ENCODE results near the gene MSS51.
A peak's percentile ranks its signal among the peaks of the same experiment; 100 is the strongest.
"Not testable (repeated sequence)": the region's sequence is repeated elsewhere in the genome, so short reads cannot be mapped to it uniquely, and the experiment has no call there.

MSS51 gene

DNA sequence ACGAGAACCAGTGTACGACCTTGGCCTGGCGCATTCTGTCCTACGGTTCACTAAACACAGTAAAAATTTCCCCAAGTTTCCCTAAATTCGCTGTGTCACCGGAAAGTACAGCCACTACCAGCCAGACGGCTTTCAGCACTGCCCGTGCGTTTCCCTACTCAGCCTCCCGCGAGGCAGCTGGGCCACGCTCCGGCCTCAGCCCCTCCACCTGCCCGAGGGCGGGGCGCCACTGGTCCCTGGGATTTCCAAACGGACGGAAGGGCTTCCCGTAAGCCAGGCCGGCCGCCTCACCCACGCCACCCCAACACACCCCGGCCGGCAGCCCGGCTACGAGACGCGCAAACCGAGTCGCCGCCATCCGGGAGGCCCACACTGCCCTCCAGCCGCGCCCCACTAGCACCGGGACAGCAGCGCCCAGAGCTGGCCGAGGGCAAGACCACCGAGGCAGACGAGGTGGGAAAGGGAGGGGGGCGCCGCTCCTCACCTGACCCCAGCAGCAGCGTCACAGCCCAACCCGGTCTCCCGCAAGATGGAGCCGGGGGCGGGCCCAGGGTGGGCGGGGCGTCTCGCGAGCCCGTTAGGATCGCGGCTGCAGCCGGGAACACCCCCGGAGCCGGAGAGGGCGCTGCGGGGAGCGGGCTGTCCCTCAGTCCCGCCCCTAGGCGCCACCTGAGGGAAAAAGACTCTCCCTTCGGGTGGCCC, 19.7 kb downstream of the MSS51 start, which contains the start of gene ANXA7:
ANXA7 (minus strand) TSS at position 531 of the 702 bp plus-strand sequence. CDS start 13,202 bp downstream, outside the sequence.
- DNase-seq = peak; percentile 90

DNA sequence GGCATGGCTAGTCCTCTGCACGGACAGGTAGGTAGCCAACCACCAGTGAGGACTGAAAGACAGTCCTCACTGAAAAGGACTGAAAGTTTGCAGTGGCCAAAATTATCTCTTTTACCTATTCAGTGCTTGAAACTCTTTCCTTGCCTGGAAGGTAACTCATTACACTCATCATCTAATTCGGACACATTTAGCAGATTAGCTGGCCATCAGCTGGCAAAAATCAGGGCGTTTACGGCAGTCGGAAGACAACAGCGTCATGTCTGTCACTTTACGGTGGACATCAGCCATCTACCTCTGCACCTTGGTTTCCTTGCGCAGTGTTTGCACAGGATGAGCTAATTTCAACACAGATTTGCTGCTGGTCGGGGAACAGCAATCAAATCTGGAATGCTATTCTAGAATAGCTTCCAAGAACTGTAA, 20.2 kb downstream of the MSS51 start:
- DNase-seq = no peak

DNA sequence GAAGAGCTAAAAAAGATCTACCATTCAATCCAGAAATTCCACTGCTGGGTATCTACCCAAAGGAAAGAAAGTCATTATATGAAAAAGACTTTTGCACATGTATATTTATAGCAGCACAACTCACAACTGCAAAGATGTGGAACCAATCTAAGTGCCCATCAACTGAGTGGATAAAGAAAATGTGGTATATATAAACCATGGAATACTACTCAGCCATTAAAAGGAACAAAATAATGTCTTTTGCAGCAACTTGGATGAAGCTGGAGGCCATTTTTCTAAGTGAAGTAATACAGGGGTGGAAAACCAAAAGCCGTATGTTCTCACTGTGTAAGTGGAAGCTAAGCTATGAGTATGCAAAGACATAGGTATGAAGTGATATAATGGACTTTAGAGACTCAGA, 22.5 kb downstream of the MSS51 start:
- no peak for DNase-seq

DNA sequence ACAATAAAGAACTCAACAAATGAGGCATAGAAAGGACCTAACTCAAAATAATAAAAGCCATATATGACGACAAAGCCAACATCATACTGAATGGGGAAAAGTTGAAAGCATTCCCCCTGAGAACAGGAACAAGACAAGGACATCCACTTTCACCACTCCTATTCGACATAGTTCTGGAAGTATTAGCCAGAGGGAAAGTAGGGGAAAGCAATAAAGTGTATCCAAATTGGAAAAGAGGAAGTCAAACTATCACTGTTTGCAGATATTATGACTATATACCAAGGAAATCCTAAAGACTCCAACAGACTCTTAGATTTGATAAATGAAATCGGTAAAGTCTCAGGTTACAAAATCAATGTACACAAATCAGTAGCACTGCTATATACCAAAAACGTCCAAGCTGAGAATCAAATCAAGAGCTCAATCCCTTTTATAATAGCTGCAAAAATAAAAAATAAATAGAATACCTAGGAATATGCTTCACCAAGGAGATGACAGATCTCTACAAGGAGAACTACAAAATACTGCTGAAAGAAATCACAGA, 24.3 kb downstream of the MSS51 start:
- no peak for DNase-seq

DNA sequence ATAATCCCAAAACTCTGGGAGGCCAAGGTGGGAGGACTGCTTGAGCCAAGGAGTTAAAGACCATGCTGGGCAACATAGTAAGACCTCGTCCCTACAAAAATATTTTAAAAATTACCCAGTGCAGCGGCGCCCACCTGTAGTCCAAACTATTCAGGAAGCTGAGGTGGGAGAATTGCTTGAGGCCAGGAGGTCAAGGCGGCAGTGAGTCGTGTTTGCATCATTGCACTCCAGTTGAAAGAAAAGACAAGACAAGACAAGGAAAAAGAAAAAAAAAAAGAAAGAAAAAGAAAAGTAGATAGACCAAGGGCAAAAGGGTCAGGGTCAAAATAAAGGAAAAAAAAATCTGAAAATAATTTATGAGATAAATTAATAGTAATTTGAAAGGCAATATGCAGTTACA, 25.3 kb downstream of the MSS51 start:
- no peak for DNase-seq

DNA sequence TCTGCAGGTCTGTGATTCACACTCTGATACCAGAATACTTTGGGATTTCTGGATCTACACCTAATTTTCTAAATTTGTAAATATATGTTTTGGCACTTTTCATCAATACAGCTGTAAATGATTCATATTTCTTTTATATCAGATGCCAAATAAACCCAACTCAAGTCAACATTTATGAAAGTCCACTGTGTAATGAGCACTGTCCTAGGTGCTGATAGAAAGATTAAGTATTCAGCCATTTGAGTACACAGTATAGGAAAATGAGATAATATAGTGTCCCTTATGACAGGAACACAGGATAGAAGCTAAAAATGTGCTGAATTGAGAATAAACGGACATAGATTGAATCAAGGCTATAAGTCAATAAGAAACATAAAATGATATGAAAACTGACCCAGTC, 25.9 kb downstream of the MSS51 start:
- no peak for DNase-seq

DNA sequence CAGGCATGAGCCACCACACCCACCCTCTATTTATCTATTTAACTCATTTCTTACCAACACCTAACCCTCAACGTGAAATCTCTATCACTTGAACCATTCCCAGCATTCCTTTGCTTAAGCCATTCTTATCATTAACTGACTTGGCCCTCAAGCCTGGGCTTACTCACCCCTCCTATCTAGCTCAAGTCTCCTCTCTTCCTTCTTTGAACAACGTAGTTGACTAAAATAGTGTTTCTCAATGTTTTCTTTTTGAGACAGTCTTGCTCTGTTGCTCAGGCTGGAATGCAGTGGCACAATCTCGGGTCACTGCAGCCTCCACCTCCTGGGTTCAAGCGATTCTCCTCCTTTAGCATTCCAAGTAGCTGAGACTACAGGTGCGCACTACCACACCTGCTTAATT, 26.5 kb downstream of the MSS51 start:
- no peak for DNase-seq

DNA sequence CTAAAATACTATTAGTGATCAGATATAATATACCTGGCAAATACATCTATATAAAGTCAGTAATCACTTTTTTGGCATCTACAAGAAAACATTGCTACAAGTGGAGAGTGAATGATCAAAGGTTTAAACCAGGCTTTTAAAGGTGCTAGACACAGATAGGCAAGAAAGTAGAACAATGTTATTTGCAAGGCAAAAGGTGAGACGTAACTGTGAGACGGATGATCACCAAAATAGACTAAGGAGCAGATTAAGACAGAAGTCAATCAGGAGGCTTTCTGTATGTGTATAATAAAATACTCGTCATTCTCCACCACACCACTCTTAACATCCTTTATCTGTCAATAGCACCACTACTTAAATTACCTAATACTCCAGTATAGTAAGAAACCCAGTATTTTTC, 27.8 kb downstream of the MSS51 start:
- DNase-seq = no peak

DNA sequence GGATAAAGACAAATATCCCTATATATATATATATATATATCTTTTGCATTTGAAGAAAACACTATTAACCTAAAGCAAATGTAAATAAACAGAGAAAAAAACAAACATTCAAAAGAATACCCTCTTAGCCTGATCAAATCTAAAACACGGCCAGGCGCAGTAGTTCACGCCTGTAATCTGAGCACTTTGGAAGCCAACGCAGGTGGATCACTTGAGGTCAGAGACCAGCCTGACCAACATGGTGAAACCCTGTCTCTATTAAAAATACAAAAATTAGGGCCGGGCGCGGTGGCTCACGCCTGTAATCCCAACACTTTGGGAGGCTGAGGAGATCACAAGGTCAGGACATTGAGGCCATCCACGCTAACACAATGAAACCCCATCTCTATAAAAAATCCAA, 28.7 kb downstream of the MSS51 start:
- DNase-seq = no peak

DNA sequence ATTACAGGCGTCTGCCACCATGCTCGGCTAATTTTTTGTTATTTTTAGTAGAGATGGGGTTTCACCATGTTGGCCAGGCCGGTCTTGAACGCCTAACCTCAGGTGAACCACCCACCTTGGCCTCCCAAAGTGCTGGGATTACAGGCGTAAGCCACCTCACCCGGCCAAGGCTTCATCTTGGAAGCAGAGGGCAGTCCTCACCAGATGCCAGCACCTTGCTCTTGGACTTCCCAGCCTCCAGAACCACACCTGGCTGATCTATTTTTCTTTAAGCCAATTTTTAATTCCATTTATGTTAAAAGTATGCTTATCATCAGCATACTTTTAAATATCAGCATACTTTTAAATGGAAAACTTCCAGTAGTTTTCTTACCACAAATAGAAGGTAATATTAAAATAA, 31.7 kb downstream of the MSS51 start:
- DNase-seq = no peak

DNA sequence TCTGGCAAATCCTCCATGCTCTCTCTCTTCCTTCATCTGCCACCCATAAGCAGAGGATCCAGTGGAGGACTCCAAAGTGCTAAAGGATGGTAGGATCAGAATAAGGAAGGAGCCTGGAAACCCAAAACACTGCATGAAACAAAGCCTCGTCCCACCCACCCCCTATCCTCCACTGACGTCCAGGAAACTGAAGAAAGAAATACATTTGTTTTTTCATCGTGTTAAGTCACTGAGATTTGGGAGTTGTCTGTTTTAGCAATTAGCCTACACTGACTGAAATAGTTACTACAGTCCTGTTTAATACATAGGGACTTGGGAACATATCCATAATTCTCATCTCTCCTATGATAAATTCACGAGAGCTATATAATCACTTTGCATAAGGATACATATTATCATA, 34.3 kb downstream of the MSS51 start:
- no peak for DNase-seq

DNA sequence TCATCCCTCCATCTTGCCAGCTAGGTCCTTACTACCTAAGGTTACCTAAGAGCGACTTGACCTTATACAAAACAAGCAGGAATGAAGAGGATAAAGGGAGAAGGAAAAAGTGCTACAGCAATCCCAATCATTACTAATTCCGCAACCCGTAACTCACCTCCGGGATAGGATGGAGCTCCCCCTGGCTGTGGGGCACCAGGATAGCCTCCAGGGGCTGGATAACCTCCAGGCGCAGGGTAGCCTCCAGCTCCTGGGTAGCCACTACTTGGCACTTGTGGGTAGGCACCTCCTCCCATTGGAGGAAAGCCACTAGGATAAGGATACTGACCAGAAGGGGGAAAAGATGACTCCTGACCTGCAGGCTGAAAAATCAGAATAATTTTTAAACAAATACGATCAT, 35.3 kb downstream of the MSS51 start:
- DNase-seq = no peak

DNA sequence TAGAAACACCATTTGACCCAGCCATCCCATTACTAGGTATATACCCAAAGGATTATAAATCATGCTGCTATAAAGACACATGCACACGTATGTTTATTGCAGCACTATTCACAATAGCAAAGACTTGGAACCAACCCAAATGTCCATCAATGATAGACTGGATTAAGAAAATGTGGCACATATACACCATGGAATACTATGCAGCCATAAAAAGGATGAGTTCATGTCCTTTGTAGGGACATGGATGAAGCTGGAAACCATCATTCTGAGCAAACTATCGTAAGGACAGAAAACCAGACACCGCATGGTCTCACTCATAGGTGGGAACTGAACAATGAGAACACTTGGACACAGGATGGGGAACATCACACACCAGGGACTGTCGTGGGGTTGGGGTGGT, 39.0 kb downstream of the MSS51 start:
- DNase-seq = not testable (repeated sequence)

DNA sequence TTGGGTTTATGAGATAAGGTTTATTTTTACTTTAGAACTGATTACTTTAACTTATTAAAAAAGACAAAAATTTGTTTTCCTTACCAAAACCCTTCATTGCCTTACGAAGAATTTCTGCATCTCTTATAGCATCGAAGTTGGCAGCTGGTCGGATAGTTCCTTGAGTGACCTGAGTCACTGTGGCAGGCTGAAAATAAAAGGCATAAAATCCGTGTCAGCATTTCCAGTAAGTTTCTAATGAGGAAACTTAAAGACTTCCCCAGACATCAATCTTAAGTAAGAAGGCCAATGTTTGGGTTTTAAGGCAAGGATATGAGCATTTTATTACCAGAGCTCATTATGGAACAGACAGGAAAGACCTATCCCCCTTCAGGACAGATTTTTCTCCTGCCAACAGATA, 45.1 kb downstream of the MSS51 start:
- DNase-seq = no peak

DNA sequence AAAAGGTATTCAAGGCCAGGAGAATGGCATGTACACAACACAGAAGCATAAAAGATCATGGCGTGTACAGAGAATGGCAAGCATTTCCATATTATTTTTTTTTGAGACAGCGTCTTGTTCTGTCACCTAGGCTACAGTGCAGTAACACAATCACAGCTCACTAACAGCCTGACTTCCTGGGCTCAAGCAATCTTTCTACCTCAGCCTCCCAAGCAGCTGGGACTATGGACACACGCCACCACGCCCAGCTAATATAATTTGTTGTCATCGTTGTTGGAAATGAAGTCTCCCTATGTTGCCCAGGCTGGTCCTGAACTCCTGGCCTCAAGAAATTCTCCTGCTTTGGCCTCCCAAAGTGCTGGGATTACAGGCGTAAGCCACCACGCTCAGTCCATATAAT, 46.8 kb downstream of the MSS51 start:
- no peak for DNase-seq

DNA sequence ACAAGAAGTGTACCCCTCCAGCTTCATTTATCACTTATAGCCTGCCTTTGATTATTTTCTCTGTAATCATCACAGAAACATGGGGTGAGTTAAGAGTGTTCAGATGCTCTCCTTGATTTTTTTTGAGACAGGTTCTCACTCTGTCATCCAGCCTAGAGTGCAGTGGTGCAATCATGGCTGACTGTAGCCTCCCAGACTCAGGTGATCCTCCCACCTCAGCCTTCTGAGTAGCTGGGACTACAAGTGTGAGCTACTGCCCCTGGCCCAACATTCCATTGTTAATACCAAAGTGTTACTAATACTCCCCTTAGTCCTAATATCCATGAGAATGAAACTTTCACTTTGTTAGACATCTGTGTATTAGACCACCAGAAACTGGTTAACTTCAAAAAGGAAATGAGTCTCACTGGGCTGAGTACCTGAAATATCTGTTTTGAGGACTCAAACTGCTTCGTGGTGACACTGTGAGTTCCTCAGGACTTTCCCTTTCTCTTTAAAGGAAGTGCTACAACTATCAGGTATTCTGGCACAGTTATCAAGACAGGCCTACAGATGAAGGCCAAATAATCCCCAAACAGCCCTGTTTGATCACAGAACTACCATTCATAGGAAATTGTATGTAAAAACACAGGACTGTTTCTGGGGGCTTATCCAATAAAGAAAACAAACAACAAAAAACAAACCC, 54.2 kb downstream of the MSS51 start:
- DNase-seq = no peak

DNA sequence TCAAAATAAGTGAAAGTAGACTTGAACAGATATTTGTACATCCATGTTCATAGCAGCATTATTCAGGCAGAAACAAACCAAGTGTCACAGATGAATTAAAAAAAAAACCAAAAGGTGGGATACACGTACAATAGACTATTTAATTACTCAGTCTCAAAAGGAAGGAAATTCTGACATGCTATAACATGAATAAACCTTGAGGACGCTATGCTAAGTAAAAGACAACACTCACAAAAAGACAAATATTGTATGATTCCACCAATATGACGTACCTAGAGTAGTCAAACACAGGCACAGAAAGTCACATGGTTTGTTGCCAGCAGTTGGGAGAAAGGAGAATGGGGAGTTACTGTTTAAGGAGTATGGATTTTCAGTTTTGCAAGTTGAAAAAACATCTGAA, 56.7 kb downstream of the MSS51 start:
- no peak for DNase-seq

Measured in activated CD4-positive, CD25-positive, alpha-beta regulatory T cell treated with anti-CD3 and anti-CD28 coated beads, Interleukin-2, amount 50 U/mL, for 72 hours (primary cell).